ENCODE measurements around the gene GDF7.

GRCh38 chr2:20652141-20652540 is 14.8 kb upstream of the GDF7 start:
- TF ChIP-seq CTCF (conservative IDR thresholded peaks at IDR 0.05; ENCODE audit: low read depth, low read length) (no peak), SMC3 (IDR thresholded peaks at IDR 0.05; ENCODE audit: low read depth, low read length) (no peak), POLR2A (IDR thresholded peaks at IDR 0.05; ENCODE audit: low read depth, low read length) (no peak), RAD21 (IDR thresholded peaks at IDR 0.05; ENCODE audit: low read length) (no peak), RCOR1 (IDR thresholded peaks at IDR 0.05; ENCODE audit: insufficient replicate concordance, low read length) (no peak), USF2 (IDR thresholded peaks at IDR 0.05; ENCODE audit: low read depth, low read length) (no peak), ELK1 (IDR thresholded peaks at IDR 0.05; ENCODE audit: borderline replicate concordance, low read depth, low read length) (no peak), CHD1 (IDR thresholded peaks at IDR 0.05; ENCODE audit: low read depth, low read length) (no peak), MAZ (IDR thresholded peaks at IDR 0.05; ENCODE audit: borderline replicate concordance, low read depth, low read length) (no peak), CEBPB (IDR thresholded peaks at IDR 0.05; ENCODE audit: low read depth, low read length) (no peak), RFX5 (IDR thresholded peaks at IDR 0.05; ENCODE audit: low read depth, low read length) (no peak), FOS (IDR thresholded peaks at IDR 0.05; ENCODE audit: low read depth, low read length) (no peak), BHLHE40 (IDR thresholded peaks at IDR 0.05; ENCODE audit: low read depth, low read length) (no peak)

Data from IMR-90 (cell line).